HepG2 (cell line): Measurements from ENCODE around the gene NUDT8. TPM values are rescaled to one million over a fixed set of nuclear protein-coding genes. Genes with fewer than 3 reads are reported as not detected.
A peak's percentile ranks its signal among the peaks of the same experiment; 100 is the strongest.

Experiments
- ATAC-seq: fragments of 200-7000 bp; cut with Tn5 transposase; 3 replicates; pipeline ENCODE4 v1.9.1; 2020; ENCODE audit warnings: mild to moderate bottlenecking, moderate library complexity
- BruUV-seq: library from RNA; stranded (reverse); fragments of 400-500 nt; replicated peaks from 2 replicates; lab custom pipeline; 2021; lab: Mats Ljungman, UMichigan
- CTCF ChIA-PET: fragments of 300-600 bp; formaldehyde crosslinking; extraction: SDS; loops from one replicate; lab custom pipeline; 2021; ENCODE audit warnings: low total read pairs, inconsistent platforms, low intra/inter-chr PET ratio; lab: Yijun Ruan, JAX
- POLR2A ChIA-PET: fragments of 350-600 bp; sonication (Branson Sonifier 250); formaldehyde crosslinking; loops from one replicate; lab custom pipeline; 2020; ENCODE audit warnings: antibody characterized with exemption, inconsistent platforms; lab: Yijun Ruan, JAX
- DNase-seq: peaks from one replicate; pipeline ENCODE4 v3.0.0-alpha.2; 2015; ENCODE audit warnings: low spot score
- FAIRE-seq: peaks from 3 replicates; lab custom pipeline; 2011; peaks lifted over from hg19 to GRCh38; lab: Jason Lieb, UNC
- H2AFZ ChIP-seq: one replicate; pipeline ENCODE4 v1.6.1; 2011; ENCODE audit warnings: low read length, inconsistent platforms
- H3K27ac ChIP-seq: fragments of 300-600 bp; 3 replicates; pipeline ENCODE4 v1.8.0; 2011; ENCODE audit warnings: mixed run types, mild to moderate bottlenecking, mixed read lengths, low read length, inconsistent platforms; ENCODE audit not compliant: insufficient read depth; ENCODE audit errors: extremely low read length
- H3K27me3 ChIP-seq, 2 experiments: fragments of 200-600 bp in 1 of 2; 2 replicates in 1 of 2; 3 replicates in 1 of 2; pipeline versions ENCODE4 v1.6.0 to v1.8.0; 2011; ENCODE audit warnings: low read length in 2 of 2, mild to moderate bottlenecking in 2 of 2, moderate library complexity in 2 of 2, inconsistent platforms in 1 of 2; ENCODE audit not compliant: insufficient read depth in 2 of 2, control insufficient read depth in 1 of 2
- H3K36me3 ChIP-seq, 2 experiments: fragments of 200-600 bp in 1 of 2; replicated peaks in 1 of 2; 2 replicates in 1 of 2; 3 replicates in 1 of 2; pipeline versions ENCODE4 v1.5.1 to v1.8.0; 2011; ENCODE audit warnings: low read length in 2 of 2, inconsistent platforms in 1 of 2; ENCODE audit not compliant: insufficient read depth in 2 of 2, control insufficient read depth in 1 of 2
- H3K4me1 ChIP-seq: 2 replicates; pipeline ENCODE4 v1.5.1; 2012; ENCODE audit warnings: low read length, inconsistent platforms; ENCODE audit not compliant: insufficient read depth
- H3K4me2 ChIP-seq: 2 replicates; pipeline ENCODE4 v1.6.0; 2011; ENCODE audit warnings: low read depth, low read length, inconsistent platforms
- H3K4me3 ChIP-seq, 3 experiments: fragments of 200-600 bp in 1 of 3; sonication (generic), shearing (Covaris generic) in 1 of 3; replicated peaks in 1 of 3; 2 replicates each; pipeline ENCODE4 v1.5.1; 2011 to 2016; ENCODE audit warnings: low read length in 3 of 3, inconsistent platforms in 2 of 3, low read depth in 2 of 3, mild to moderate bottlenecking in 2 of 3, control low read depth in 1 of 3, mixed read lengths in 1 of 3; ENCODE audit not compliant: insufficient read depth in 1 of 3
- H3K79me2 ChIP-seq: one replicate; pipeline ENCODE4 v1.6.1; 2011; ENCODE audit warnings: low read length, inconsistent platforms; ENCODE audit not compliant: insufficient read depth
- H3K9ac ChIP-seq: 2 replicates; pipeline ENCODE4 v1.6.0; 2011; ENCODE audit warnings: mild to moderate bottlenecking, low read depth, low read length, inconsistent platforms; ENCODE audit not compliant: insufficient read depth
- H3K9me3 ChIP-seq: 2 replicates; pipeline ENCODE4 v1.5.1; 2012; ENCODE audit warnings: mild to moderate bottlenecking, low read length
- H4K20me1 ChIP-seq: 2 replicates; pipeline ENCODE4 v1.6.0; 2011; ENCODE audit warnings: inconsistent platforms, mild to moderate bottlenecking, low read length, moderate library complexity; ENCODE audit not compliant: insufficient read depth
- FOXO4 ChIP-seq: sonication (generic); formaldehyde crosslinking; conservative IDR thresholded peaks from 2 replicates; pipeline ENCODE4 v1.8.1; 2023; ENCODE audit warnings: missing genetic modification reagents
- HNF4A ChIP-seq: sonication (generic); formaldehyde crosslinking; IDR thresholded peaks from 2 replicates; pipeline ENCODE4 v1.4.0; 2020; ENCODE audit warnings: missing genetic modification reagents
- HNRNPL ChIP-seq: fragments of 200-400 bp; formaldehyde crosslinking; IDR thresholded peaks from 2 replicates; pipeline ENCODE4 v1.6.1; 2017; ENCODE audit warnings: mild to moderate bottlenecking, low read depth, low read length
- MNT ChIP-seq: fragments of 450-650 bp; IDR thresholded peaks from 2 replicates; pipeline ENCODE4 v1.6.1; 2016
- NFKB2 ChIP-seq: sonication (generic); formaldehyde crosslinking; IDR thresholded peaks from 2 replicates; pipeline ENCODE4 v1.4.0; 2020; ENCODE audit warnings: missing genetic modification reagents, borderline replicate concordance
- TAF15 ChIP-seq: fragments of 200-400 bp; formaldehyde crosslinking; IDR thresholded peaks from one replicate; pipeline ENCODE4 v1.6.1; 2018; ENCODE audit warnings: mild to moderate bottlenecking, low read depth, low read length; ENCODE audit not compliant: poor library complexity, severe bottlenecking
- TCF7L2 ChIP-seq: IDR thresholded peaks from 2 replicates; pipeline ENCODE4 v1.6.1; 2011; ENCODE audit warnings: mild to moderate bottlenecking, low read depth, low read length, moderate library complexity
- ZMYM3 ChIP-seq: sonication (generic); formaldehyde crosslinking; IDR thresholded peaks from 2 replicates; pipeline ENCODE4 v1.5.1; 2020; ENCODE audit warnings: mild to moderate bottlenecking, missing genetic modification reagents
- ZNF629 ChIP-seq: sonication (generic); formaldehyde crosslinking; conservative IDR thresholded peaks from 2 replicates; pipeline ENCODE4 v1.5.0; 2020; ENCODE audit warnings: missing genetic modification reagents
- ZSCAN25 ChIP-seq: sonication (generic); formaldehyde crosslinking; IDR thresholded peaks from 2 replicates; pipeline ENCODE4 v1.8.0; 2022; ENCODE audit warnings: mild to moderate bottlenecking, missing genetic modification reagents
- WGBS: methylation state at CpG from one replicate; pipeline ENCODE4 v1.1.6; 2017; ENCODE audit warnings: low lambda C conversion rate; 5-methylcytosine and 5-hydroxymethylcytosine counted together
- in situ Hi-C: cut with HindIII; loops from 2 replicates; pipeline ENCODE4 v1.10.0; 2017; ENCODE audit warnings: low pct_unique_long_range_greater_than_20kb; ENCODE audit not compliant: extremely low pct_ligation_motif_present
- intact Hi-C: fragments of 100-400 bp; cut with micrococcal nuclease; formaldehyde crosslinking; loops from one replicate; pipeline ENCODE4 v1.10.0; 2022; ENCODE audit not compliant: unreplicated experiment
- polyA plus RNA-seq, 8 experiments: library from polyadenylated mRNA; depleted of rRNA in 3 of 8; stranded (reverse) in 7 of 8; unstranded in 1 of 8; fragments of >200 nt; fragmentation: Illumina TruSeq in 4 of 8; extraction: Trizol in 4 of 8; gene quantifications; 2 replicates each; pipeline versions ENCODE4 v1.2.1 to v1.2.3, GENCODE V29; 2011 to 2016; ENCODE audit warnings: low read depth in 4 of 8, missing spikeins in 1 of 8, mixed read lengths in 1 of 8; ENCODE audit not compliant: insufficient read depth in 1 of 8
- total RNA-seq, 5 experiments: library from RNA; depleted of rRNA; stranded (reverse); fragments of >200 nt; fragmentation: Illumina TruSeq; extraction: Trizol; gene quantifications; 2 replicates each; pipeline ENCODE4 v1.2.3, GENCODE V29; 2016; ENCODE audit warnings: low read depth in 1 of 5

The NUDT8 gene
- total and polyA plus RNA-seq, 2 of the 13 experiments (the other 11 are each of a cell fraction or from before 2014, with no cell fraction given), result 6.7 to 25.8 TPM

- CTCF ChIA-PET, result no interaction called here
- in situ Hi-C loops, result no loop called here
- BruUV-seq, result no TSS peak
- Histone ChIP-seq H3K4me2 (no peak overlapping the region), H3K9me3 (no peaks in the 10 kb centered on the region), H3K9ac (no peak overlapping the region), H3K4me1 (peaks cover 15% of the 10 kb centered on the region), H3K27ac (no peak overlapping the region), H2AFZ (no peak overlapping the region), H3K4me3 (no peak overlapping the region), H4K20me1 (no peaks in the 10 kb centered on the region), H3K27me3 (peaks cover 0 to 9% of the 10 kb centered on the region in 2 experiments; a peak in 3 of 5 replicates), H3K36me3 (no peaks in the 10 kb centered on the region), H3K79me2 (no peaks in the 10 kb centered on the region)
- no peak for ATAC-seq
- intact Hi-C loops, result no loop called here
- TF ChIP-seq ZMYM3 (CRISPR knock-in tag), result 0 out of 2 replicates have a peak, but pooled peaks have one; percentile 15
- TF ChIP-seq ZNF629, result peak; percentile 73
- no peak for TF ChIP-seq TAF15
- 98% methylated on average over 9 of the region's 15 CpGs for WGBS
- no peak for DNase-seq
- no peak for FAIRE-seq
- POLR2A ChIA-PET, result interaction anchor here (1.1 kb wide), 1 partner anchor 12 kb away, joined by 3 read pairs; no protein-coding TSS in a partner anchor
Observed at GRCh38 chr11:67642173-67643120, 12.7 kb upstream of the NUDT8 start.

DNA sequence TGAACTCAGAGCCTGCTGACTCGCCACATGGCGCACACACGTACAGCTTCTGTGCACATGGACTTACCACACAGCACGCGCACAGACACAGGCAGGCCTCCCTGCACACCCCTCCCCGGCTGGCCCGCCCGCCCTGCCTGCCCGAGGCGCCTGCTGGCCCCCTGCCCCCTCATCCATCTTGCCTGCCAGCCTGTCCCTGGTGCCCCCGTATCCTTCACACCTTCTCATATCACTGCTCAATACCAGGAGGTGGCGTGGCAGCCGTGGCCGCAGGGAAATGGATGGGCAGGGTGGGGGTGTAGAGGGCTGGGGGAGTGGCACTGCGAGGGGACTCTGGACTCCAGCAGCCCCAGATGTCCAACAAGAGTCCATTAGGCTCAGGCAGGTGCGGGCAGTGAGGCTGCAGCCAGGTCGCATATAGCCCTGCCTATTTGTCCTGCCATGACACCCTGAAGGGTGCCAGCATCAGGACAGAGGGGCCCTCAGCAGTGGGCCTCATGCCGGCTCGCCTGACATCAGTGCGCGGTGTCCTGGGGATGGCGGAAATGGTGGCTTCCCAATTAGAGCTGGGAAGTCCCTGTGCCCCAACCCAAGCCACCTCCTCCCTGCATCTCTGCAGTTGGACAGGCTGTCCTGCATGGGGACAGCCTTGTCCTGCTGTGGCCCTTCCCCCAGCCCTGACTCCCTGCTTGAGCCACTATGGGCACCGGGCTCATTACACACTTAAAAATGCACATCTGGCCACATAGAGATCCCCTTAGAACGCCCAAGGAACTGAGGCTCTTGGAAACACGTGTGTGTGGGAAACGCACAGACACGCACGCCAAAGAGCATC is 11.8 kb upstream of the NUDT8 start:
- no TSS peak for BruUV-seq
- no peaks in the 10 kb centered on the region for H4K20me1 ChIP-seq
- no peaks in the 10 kb centered on the region for H3K79me2 ChIP-seq
- H2AFZ ChIP-seq, result no peak overlapping the region
- H3K9ac ChIP-seq, result no peak overlapping the region
- H3K27me3 ChIP-seq, result peaks cover 0 to 9% of the 10 kb centered on the region in 2 experiments; a peak in 3 of 5 replicates
- peak; percentile 32 for DNase-seq
- H3K36me3 ChIP-seq, result no peaks in the 10 kb centered on the region
- in situ Hi-C loops, result no loop called here
- H3K4me2 ChIP-seq, result no peak overlapping the region
- WGBS, result 70% methylated on average over 23 of the region's 28 CpGs
- H3K4me3 ChIP-seq, result no peak overlapping the region
- H3K9me3 ChIP-seq, result no peaks in the 10 kb centered on the region
- ChIA-PET POLR2A (interaction anchor here (2.4 kb wide), 1 partner anchor 11 kb away, joined by 9 read pairs; the partner anchor contains the start of gene NUDT8), CTCF (interaction anchor here (3.5 kb wide), 1 partner anchor 18 kb away, joined by 12 read pairs; no protein-coding TSS in a partner anchor)
- peaks cover 15% of the 10 kb centered on the region for H3K4me1 ChIP-seq
- no peak for FAIRE-seq
- intact Hi-C loops, result loop anchor here (2.0 kb wide), 1 partner anchor 17 kb away; no protein-coding TSS in a partner anchor
- no peak overlapping the region for H3K27ac ChIP-seq
- ATAC-seq, result peak; percentile 52
- TF ChIP-seq HNF4A (peak; percentile 77), TCF7L2 (no peak), ZSCAN25 (CRISPR knock-in tag) (peak; percentile 99), NFKB2 (CRISPR knock-in tag) (no peak), MNT (peak; percentile 55; the same call in 1 of the 2 replicates), FOXO4 (CRISPR knock-in tag) (no peak), HNRNPL (0 out of 2 replicates have a peak, but pooled peaks have one; percentile 48)
